BJ (cell line): Measurements from ENCODE around the gene KRT16. TPM values are rescaled to one million over a fixed set of nuclear protein-coding genes. Genes with fewer than 3 reads are reported as not detected.
A peak's percentile ranks its signal among the peaks of the same experiment; 100 is the strongest.
"Not testable (repeated sequence)": the region's sequence is repeated elsewhere in the genome, so short reads cannot be mapped to it uniquely, and the experiment has no call there.

Experiments used
- CTCF ChIA-PET: fragments of 350-600 bp; formaldehyde crosslinking; extraction: SDS; loops from one replicate; lab custom pipeline; 2021; ENCODE audit warnings: antibody characterized with exemption, inconsistent platforms; lab: Yijun Ruan, JAX
- POLR2A ChIA-PET: fragments of 300-600 bp; sonication (Branson Sonifier 250); formaldehyde crosslinking; extraction: SDS; loops from one replicate; lab custom pipeline; 2021; ENCODE audit warnings: antibody characterized with exemption; lab: Charles Lee
- DNase-seq: peaks from one replicate; pipeline ENCODE4 v3.0.0-alpha.2; 2011; ENCODE audit warnings: low read depth
- H3K27me3 ChIP-seq: 2 replicates; pipeline ENCODE4 v1.6.0; 2011; ENCODE audit warnings: low read length; ENCODE audit not compliant: control insufficient read depth, insufficient read depth
- H3K36me3 ChIP-seq: 2 replicates; pipeline ENCODE4 v1.5.1; 2011; ENCODE audit warnings: low read length; ENCODE audit not compliant: control insufficient read depth, insufficient read depth
- H3K4me3 ChIP-seq: 2 replicates; pipeline ENCODE4 v1.5.1; 2011; ENCODE audit warnings: low read depth, mild to moderate bottlenecking, control low read depth, low read length
- CTCF ChIP-seq: IDR thresholded peaks from 2 replicates; pipeline ENCODE4 v1.5.1; 2011; ENCODE audit warnings: low read depth, mild to moderate bottlenecking, control low read depth, inconsistent platforms, low read length, moderate library complexity; ENCODE audit not compliant: insufficient read depth
- polyA minus RNA-seq: library from RNA; depleted of rRNA, polyadenylated mRNA; stranded (reverse); fragments of >200 nt; gene quantifications from 2 replicates; pipeline ENCODE4 v1.2.3, GENCODE V29; 2011; rRNA and poly(A)+ RNA removed
- polyA plus RNA-seq: library from polyadenylated mRNA; depleted of rRNA; stranded (reverse); fragments of >200 nt; gene quantifications from 2 replicates; pipeline ENCODE4 v1.2.3, GENCODE V29; 2011; rRNA removed

KRT16 gene
- polyA plus RNA-seq (1.6 and 1.8 TPM in 2 replicates), polyA minus RNA-seq (0.36 and 1.1 TPM in 2 replicates)

- POLR2A ChIA-PET, H3K27me3 ChIP-seq, H3K36me3 ChIP-seq, CTCF ChIA-PET, H3K4me3 ChIP-seq: not testable (repeated sequence)
- DNase-seq, result peak; percentile 47
Observed at GRCh38 chr17:41612376-41613160, at the start of gene KRT16. TSS of gene KRT16 (minus strand) at chr17:41612767. CDS start at chr17:41612688, 79 bp downstream.

- no peak for DNase-seq
- Histone ChIP-seq H3K27me3 (no peaks in the 10 kb centered on the region), H3K4me3 (no peak overlapping the region), H3K36me3 (no peaks in the 10 kb centered on the region)
- TF ChIP-seq CTCF, result no peak
- POLR2A ChIA-PET, result no interaction called here
- CTCF ChIA-PET, result interaction anchor here (0.7 to 10.6 kb wide), 10 partner anchors 8 to 1029 kb away, joined by 3 to 271 read pairs (median 10); no protein-coding TSS in a partner anchor
Observed at GRCh38 chr17:41660221-41660711, 47.7 kb upstream of the KRT16 start.

- TF ChIP-seq CTCF, result no peak
- DNase-seq, result no peak
- no peak overlapping the region for H3K4me3 ChIP-seq
- no peaks in the 10 kb centered on the region for H3K36me3 ChIP-seq
- H3K27me3 ChIP-seq, result no peaks in the 10 kb centered on the region
- ChIA-PET POLR2A (no interaction called here), CTCF (interaction anchor here (0.6 to 10.6 kb wide), 11 partner anchors 7 to 1029 kb away, joined by 3 to 271 read pairs (median 3); no protein-coding TSS in a partner anchor)
Observed at GRCh38 chr17:41659427-41660212, 47.1 kb upstream of the KRT16 start.

GRCh38 chr17:41658846-41659245 is 46.3 kb upstream of the KRT16 start:
- ChIA-PET CTCF (interaction anchor here (0.7 to 15.6 kb wide), 5 partner anchors 10 to 800 kb away, joined by 4 to 343 read pairs (median 217); no protein-coding TSS in a partner anchor), POLR2A (no interaction called here)
- Histone ChIP-seq H3K27me3 (no peaks in the 10 kb centered on the region), H3K4me3 (no peak overlapping the region), H3K36me3 (no peaks in the 10 kb centered on the region)
- no peak for TF ChIP-seq CTCF
- DNase-seq, result no peak

- no peaks in the 10 kb centered on the region for H3K36me3 ChIP-seq
- H3K27me3 ChIP-seq, result no peaks in the 10 kb centered on the region
- TF ChIP-seq CTCF, result no peak
- H3K4me3 ChIP-seq, result no peak overlapping the region
- ChIA-PET POLR2A (no interaction called here), CTCF (interaction anchor here (0.7 to 15.6 kb wide), 4 partner anchors 9 to 104 kb away, joined by 3 to 343 read pairs (median 10); no protein-coding TSS in a partner anchor)
- DNase-seq, result no peak
Observed at GRCh38 chr17:41657936-41658335, 45.4 kb upstream of the KRT16 start.
